Measurements from ENCODE around the gene DENND6A. TPM values are rescaled to one million over a fixed set of nuclear protein-coding genes. Genes with fewer than 3 reads are reported as not detected.
"Not testable (repeated sequence)": the region's sequence is repeated elsewhere in the genome, so short reads cannot be mapped to it uniquely, and the experiment has no call there.

Gene DENND6A
- total RNA-seq, 1 experiment from 2014 or later: 8.9 TPM

- DNase-seq (ENCODE audit: low spot score): no peak
Measured at GRCh38 chr3:57696801-57697321, 4.0 kb upstream of the DENND6A start.

- DNase-seq (ENCODE audit: low spot score): no peak
Measured at GRCh38 chr3:57694146-57694545, 1.3 kb upstream of the DENND6A start.

- DNase-seq (ENCODE audit: low spot score): not testable (repeated sequence)
Measured at GRCh38 chr3:57692133-57692395, 813 bp downstream of the DENND6A start.

- no peak for DNase-seq (ENCODE audit: low spot score)
Measured at GRCh38 chr3:57691411-57692132, 1.3 kb downstream of the DENND6A start.

GRCh38 chr3:57689367-57690053 is 3.4 kb downstream of the DENND6A start:
- DNase-seq (ENCODE audit: low spot score): no peak

- no peak for DNase-seq (ENCODE audit: low spot score)
Measured at GRCh38 chr3:57688291-57688690, 4.6 kb downstream of the DENND6A start.

GRCh38 chr3:57683286-57683685 is 9.6 kb downstream of the DENND6A start:
- no peak for DNase-seq (ENCODE audit: low spot score)

- DNase-seq (ENCODE audit: low spot score): no peak
Measured at GRCh38 chr3:57682284-57682683, 10.6 kb downstream of the DENND6A start.

GRCh38 chr3:57681691-57682090 is 11.2 kb downstream of the DENND6A start:
- DNase-seq (ENCODE audit: low spot score): no peak

GRCh38 chr3:57680046-57680445 is 12.8 kb downstream of the DENND6A start:
- no peak for DNase-seq (ENCODE audit: low spot score)

- no peak for DNase-seq (ENCODE audit: low spot score)
Measured at GRCh38 chr3:57675530-57675929, 17.3 kb downstream of the DENND6A start.

- no peak for DNase-seq (ENCODE audit: low spot score)
Measured at GRCh38 chr3:57673156-57673555, 19.7 kb downstream of the DENND6A start.

- DNase-seq (ENCODE audit: low spot score): no peak
Measured at GRCh38 chr3:57670543-57670942, 22.3 kb downstream of the DENND6A start.

- no peak for DNase-seq (ENCODE audit: low spot score)
Measured at GRCh38 chr3:57661404-57661803, 31.5 kb downstream of the DENND6A start.

GRCh38 chr3:57659806-57660439 is 33.0 kb downstream of the DENND6A start:
- DNase-seq (ENCODE audit: low spot score): no peak

- no peak for DNase-seq (ENCODE audit: low spot score)
Measured at GRCh38 chr3:57659004-57659673, 33.7 kb downstream of the DENND6A start.

- DNase-seq (ENCODE audit: low spot score): no peak
Measured at GRCh38 chr3:57658536-57658935, 34.3 kb downstream of the DENND6A start.

- DNase-seq (ENCODE audit: low spot score): no peak
Measured at GRCh38 chr3:57655727-57656126, 37.1 kb downstream of the DENND6A start.

GRCh38 chr3:57654267-57654666 is 38.6 kb downstream of the DENND6A start:
- no peak for DNase-seq (ENCODE audit: low spot score)

GRCh38 chr3:57652203-57652602 is 40.7 kb downstream of the DENND6A start:
- DNase-seq (ENCODE audit: low spot score): no peak

- DNase-seq (ENCODE audit: low spot score): no peak
Measured at GRCh38 chr3:57647292-57647940, 45.5 kb downstream of the DENND6A start.

- DNase-seq (ENCODE audit: low spot score): no peak
Measured at GRCh38 chr3:57646723-57647122, 46.2 kb downstream of the DENND6A start.
